TTC549 (cell line): Measurements from ENCODE around the gene ATOH8.

Experiments used
- FAIRE-seq: peaks from 2 replicates; lab custom pipeline; 2012; peaks lifted over from hg19 to GRCh38; lab: Jason Lieb, UNC

Gene ATOH8

GRCh38 chr2:85802354-85803103 lies 48.7 kb downstream of the ATOH8 start:
- no peak for FAIRE-seq

DNA sequence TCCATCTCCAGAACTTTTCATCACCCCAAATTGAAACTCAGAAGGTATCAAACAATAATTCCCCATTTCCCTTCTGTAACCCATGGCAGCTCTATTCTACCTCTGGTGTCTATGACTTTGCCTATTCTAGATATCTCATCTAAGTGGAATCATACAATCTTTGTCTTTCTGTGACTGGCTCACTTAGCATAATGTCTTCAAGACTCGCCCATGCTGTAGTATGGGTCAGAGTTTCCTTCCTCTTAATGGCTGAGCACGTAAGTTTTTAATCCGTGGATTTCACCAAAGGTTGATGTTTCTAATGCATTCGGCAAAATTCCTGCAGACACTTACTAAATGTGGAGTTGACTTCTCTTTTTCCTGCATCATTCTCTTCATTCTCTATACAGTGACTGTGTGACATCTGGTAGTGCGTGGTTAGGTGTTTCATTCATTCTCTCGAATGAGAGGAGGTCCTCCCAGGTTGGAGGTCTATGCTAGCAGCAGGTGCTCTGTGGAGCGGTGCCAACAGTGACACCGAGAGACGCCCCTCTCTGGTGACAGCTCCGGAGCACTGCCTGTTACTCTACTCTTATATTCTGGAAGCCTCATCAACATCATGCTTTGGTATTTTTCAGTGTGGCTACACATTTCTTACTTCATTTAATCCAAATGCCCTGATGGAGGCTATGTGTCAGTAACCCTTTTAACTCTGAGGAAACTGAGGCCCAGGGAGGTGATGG lies 50.1 kb downstream of the ATOH8 start:
- no peak for FAIRE-seq

- FAIRE-seq = no peak
Observed at GRCh38 chr2:85804583-85804982, 50.8 kb downstream of the ATOH8 start.

DNA sequence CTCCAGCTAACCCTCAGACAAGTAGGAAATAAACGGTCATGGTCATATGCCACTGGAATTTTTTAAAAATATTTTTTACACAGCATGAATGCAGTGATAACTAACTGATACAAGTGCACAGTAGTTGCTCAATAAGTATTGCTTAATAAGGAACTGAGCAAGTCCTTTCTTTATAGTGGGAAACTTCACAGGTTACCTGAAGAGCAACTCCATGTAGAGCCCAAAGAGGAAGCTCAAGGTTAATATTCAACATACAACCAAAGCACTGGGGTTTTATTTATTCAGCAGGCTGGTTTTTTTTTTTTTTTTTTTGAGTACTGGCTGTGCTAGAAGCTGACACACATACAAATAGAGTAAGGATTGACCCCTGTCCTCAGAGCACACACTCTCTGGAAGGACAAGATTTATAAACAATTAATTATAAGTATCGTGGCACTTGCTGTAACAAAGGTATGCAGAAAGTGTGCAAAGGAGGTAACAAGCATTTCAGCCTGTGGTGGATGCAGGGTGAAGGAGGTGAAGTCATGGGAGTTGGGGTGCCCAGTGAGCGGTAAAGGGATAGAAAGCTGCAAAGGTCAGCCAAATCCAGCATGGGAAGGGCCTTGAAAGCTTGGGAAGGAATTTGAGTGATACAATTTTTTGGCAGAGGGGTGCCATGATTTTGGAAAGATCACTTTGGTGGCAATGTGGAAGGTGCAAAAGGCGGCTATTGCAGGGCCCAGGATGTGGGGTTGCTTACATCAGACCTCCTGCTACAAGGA lies 52.7 kb downstream of the ATOH8 start:
- FAIRE-seq = no peak

DNA sequence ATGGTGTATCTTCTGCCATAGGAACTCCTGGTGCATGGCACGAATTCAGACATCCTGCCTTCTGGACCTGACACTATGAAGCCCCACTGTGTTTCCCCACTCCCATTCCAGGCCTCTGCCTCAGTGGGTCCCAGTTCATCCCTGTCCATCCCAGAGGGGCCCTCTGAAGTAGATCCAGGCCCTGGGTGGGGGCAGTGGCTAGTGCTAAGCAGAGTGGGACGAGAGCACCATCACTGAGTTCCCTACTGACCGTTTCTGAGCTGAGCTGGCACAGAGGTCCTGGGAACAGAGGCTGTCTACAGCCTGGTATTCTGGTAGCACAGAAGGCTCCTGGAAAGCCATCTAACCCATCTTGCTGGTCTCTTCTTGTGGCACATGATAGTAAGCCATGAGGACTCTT lies 54.0 kb downstream of the ATOH8 start:
- FAIRE-seq = no peak

DNA sequence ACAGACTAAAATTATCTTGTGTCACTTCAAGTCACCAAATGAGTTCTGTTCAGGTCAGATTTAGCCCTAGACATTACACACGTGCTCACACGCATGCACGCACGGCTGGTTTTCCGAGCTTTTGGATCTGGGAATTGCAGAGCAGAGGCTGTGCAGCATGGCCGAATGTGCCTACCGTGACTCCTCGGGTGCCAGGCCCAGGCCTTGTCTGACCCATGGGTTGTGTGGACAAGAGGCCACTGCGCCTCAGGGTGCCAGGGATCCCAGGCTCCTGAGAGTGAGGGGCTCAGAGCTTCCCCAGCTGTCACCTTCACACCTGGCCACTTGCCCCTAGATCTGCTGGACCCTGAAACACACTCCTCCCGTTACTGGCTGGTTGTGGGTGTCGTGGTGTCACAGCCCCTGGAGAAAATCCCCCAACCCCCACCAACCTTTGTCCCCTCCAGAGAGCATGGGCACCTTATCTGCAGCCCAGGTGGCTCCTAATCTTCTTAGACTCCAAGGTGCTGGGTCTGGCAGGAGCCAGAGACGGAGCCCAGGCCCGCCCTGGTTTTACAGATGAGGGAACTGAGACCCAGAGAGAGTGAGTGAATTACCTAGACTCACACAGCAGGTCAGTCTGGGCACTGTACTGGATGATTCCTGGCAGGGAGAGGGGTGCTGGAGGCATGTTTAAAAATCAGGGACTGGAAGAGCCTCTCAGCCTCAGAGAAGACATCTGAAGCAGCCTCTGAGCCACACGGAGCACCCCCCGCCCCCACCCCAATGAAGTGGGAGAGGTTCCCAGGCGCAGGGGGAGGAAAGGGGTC lies 56.8 kb downstream of the ATOH8 start:
- FAIRE-seq = no peak

DNA sequence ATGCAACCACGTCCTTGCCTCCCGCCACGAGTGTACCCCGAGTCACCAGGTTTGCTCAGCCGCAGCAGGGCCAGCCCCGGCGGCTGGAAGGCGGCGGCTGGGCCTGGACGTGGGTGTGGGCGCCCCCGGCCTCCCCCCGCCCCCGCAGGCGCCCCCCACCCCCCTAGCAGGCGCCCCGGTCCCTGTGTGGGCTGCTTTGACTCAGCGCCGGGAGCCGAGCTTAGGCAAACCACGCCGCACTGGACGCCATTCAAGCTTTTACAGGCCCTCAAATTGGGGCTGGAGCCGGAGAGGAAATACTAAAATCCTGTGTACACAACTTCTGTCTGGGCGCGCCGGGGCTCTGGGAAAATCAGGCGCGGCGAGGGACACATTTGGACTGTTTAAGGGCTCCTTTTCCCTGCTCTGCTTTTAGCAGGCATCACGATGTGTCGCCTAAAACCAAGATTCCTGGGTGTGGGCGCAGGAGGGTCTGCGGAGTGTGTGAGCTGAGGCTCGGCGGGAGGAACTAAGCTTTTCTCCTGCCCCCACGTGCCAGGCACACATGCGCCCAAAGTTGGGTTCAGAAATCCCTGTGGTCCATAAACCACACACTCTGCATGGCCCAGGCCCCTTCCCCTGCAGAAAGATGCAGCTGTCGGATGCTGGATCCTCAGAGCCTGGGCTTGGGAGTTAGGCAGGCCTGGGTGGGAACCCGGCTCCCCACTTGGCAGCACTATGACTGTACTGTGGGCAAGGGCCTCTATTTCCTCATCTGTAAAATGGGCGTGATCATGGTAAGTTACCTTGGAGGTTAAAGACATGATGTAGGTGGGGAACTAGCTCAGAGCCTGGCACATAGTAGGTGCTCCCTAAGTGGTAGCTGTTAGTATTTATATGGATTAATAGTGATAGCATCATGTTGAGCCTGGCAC lies 57.6 kb downstream of the ATOH8 start:
- no peak for FAIRE-seq

GRCh38 chr2:85812094-85812735 lies 58.4 kb downstream of the ATOH8 start:
- no peak for FAIRE-seq

GRCh38 chr2:85813211-85813981 lies 59.6 kb downstream of the ATOH8 start:
- FAIRE-seq = no peak

DNA sequence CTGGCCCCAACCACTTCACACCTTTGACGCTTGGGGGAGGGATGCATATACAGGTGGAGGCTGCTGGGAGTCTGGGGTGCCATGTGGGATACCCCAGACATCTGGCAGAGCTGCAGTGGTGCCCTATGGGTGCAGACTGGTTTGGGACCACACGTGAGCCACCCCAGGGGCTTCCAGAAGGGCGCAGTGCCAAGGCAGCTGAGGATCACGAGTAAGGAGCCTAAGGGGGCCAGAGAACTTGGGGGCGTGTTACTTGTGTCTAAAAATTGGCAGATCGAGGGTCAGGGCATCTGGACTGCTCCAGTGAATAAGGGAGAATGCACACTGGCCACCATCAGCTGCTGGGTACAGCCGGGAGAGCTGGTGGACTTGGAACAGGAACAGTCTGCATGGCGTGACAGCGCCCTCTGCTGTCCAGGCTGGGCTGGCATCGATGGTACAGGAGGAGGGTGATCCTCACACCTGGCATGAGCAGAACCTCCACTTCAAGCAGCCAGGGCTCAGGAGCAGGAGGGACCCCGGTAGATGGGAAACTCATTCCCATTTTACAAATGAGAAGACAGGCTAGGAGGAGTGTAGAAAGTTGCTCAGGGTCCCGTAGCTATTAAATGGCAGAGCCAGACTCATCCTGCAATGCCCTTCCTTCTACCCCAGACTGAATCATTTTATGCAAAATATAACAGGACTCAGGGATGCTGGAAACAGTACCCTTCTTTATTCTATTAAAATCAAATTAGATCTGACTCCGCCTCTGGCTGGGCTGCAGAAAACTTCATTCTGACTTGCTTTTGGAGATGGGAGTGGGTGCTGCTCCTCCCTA lies 60.4 kb downstream of the ATOH8 start:
- FAIRE-seq = no peak

DNA sequence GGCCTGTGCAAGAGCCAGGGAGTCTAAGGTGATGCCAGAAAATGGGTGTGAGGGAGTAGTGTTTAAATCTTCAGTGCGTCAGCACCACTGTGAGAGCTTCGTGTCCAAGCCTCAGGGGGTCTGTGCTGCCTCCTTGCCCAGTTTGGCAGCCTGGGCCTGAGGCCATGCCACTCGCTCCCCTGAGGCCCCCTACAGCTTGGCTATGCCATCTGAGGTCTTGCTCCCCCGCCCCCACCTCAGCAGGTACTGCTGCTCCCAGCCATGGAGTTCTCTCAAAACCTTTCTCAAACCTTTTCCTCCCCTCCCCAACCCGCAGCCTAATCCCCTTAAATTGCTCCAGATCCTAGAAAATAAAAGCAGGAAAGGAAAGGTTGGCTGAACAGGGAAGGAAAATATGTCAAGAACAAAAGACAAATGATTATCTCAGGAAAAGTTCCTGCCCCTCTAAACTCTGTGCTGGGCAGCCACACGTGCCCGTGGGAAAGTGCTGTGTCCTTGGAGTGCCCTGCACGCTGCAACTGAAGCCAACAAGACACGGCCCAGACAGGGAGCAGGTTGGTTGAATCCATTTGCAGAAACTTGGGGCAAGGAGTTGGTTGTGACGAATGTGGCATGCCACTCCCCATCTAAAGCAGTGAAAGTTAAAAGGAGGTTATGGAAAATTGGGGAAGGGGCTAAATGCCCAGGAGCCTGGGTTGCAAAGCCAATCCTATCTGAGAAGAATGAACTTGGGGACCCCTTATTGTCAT lies 61.2 kb downstream of the ATOH8 start:
- FAIRE-seq = no peak

- FAIRE-seq = no peak
Observed at GRCh38 chr2:85819811-85820510, 66.2 kb downstream of the ATOH8 start.

- FAIRE-seq = no peak
Observed at GRCh38 chr2:85822766-85823165, 69.0 kb downstream of the ATOH8 start.

DNA sequence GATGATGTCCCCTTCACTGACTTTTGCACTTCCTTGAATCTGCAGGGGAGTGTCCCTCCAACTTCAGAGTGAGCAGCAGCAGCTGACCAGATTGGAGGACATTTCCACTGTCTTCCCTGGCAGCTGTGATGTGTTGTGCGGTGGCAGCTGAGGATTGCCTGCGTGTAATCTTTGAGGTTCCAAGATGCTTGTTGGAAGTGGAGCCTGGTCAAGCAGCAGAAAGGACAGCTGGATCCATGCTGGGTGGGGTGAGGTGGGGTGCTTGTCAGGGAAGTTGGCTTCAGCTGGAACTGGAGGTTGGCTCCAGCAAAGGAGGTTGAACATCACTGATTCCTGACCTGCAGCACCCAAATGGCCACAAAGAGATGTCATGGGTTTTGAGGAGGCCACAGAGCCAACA lies 70.2 kb downstream of the ATOH8 start:
- FAIRE-seq = no peak

DNA sequence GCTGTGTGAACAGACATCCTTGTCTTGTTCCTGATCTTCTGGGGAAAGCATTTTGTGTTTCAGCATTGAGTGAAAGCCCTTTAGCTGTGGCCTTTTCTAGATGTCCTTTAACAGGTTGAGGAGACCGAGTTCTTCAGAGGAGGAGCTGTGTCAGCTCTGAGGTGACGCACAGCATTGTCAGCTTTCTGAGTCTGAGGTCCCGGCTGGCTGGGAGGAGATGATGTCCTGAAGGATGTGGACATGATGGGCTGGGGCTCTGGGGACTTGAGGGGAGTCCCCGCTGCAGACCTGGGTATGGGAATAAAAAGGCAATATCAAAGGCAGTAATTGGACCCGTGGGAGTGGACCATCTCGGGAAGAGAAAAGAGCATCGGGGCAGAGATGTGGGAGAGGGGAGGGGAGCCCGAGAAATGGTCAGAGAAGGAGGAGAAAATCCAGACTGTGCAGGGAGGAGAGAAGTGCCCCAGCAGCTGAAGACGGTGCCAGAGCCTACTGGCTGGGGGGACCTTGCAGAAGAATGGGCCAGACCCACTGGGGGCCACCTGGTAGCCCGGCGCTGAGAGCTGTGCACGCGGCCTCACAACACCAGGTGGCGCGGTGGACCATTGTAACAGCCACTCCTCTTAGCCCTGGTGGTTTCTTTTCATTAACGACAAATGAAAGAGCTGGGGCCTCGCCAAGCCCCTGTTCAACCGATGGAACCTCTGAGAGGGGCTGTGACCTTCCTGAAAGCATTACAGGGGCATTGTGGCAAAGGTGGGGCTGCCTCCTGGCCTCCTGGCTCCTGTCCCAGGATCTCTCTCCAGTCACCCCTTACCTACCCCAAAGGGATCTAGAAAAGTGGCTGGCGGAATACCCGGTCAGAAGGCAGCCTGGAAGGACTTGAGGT lies 73.4 kb downstream of the ATOH8 start:
- FAIRE-seq = no peak

DNA sequence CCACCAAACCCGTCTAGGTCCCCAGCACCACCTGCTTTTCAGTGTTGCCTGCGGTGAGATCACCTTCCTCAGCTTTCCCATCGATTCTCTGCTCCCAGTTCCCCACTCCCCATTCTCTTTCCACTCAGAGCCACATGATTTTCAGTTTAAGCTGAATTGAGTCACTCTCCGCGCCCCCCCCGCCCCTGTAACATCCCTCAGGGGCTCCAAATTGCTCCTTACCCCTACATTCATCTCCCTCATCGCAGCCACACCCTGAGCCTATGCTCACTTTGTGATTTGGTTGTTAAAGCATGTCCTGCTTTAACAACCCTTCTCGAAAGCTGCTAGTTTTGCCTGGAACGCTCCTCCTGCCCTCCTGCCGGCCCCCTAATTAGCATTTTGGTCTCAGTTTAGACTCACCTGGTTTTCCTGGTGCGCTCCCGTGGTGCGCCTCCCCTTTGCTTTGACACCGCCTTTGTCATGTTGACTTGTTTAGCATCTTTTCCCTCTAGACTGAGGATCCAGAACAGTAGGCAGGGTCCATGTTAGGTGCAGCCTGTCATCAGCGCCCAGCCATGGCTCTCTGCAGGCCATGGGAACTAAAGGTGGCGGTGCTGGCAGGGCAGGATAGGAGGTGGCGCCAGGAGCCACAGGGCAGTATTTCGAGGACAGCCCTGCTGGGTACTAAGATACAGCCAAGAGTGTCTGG lies 74.2 kb downstream of the ATOH8 start:
- FAIRE-seq = no peak
